Activated CD8-positive, alpha-beta T cell treated with anti-CD3 and anti-CD28 coated beads, Interleukin-2, amount 10 ng/mL, durations not matched to agents 7 days and 5 days (primary cell): ENCODE results near the gene CALML3. TPM values are rescaled to one million over a fixed set of nuclear protein-coding genes. Genes with fewer than 3 reads are reported as not detected.

ENCODE experiments used
- ATAC-seq: fragments of 150-1000 bp; cut with Tn5 transposase; one replicate; pipeline ENCODE4 v1.10.0; 2021; ENCODE audit warnings: moderate library complexity
- CTCF ChIA-PET: fragments of 350-600 bp; sonication (Branson Sonifier 250); formaldehyde crosslinking; loops from one replicate; lab custom pipeline; 2021; ENCODE audit warnings: antibody characterized with exemption; lab: Charles Lee
- POLR2A ChIA-PET: fragments of 350-600 bp; sonication (Branson Sonifier 250); formaldehyde crosslinking; loops from one replicate; lab custom pipeline; 2021; ENCODE audit warnings: antibody characterized with exemption; lab: Charles Lee
- DNase-seq: peaks from one replicate; pipeline ENCODE4 v3.0.0-alpha.2; 2020
- H3K27ac Mint-ChIP-seq: one replicate; pipeline ENCODE4 v1.8.0; 2021; ENCODE audit warnings: mild to moderate bottlenecking, mixed read lengths
- H3K27me3 Mint-ChIP-seq: one replicate; pipeline ENCODE4 v1.8.0; 2021; ENCODE audit warnings: low read depth, mixed read lengths
- H3K36me3 Mint-ChIP-seq: one replicate; pipeline ENCODE4 v1.8.0; 2021; ENCODE audit warnings: low read depth, mixed read lengths
- H3K4me1 Mint-ChIP-seq: one replicate; pipeline ENCODE4 v1.8.0; 2021; ENCODE audit warnings: low read depth, mixed read lengths
- H3K4me3 Mint-ChIP-seq: one replicate; pipeline ENCODE4 v1.8.0; 2021; ENCODE audit warnings: mild to moderate bottlenecking, mixed read lengths
- H3K9me3 Mint-ChIP-seq: one replicate; pipeline ENCODE4 v1.8.0; 2022; ENCODE audit warnings: mixed read lengths; ENCODE audit not compliant: insufficient read depth
- total RNA-seq, 2 experiments: library from RNA; stranded (reverse); gene quantifications; one replicate each; pipeline ENCODE4 v1.2.3, GENCODE V29; 2021

The CALML3 gene
- total RNA-seq, 2 experiments from 2014 or later = not detected

DNA sequence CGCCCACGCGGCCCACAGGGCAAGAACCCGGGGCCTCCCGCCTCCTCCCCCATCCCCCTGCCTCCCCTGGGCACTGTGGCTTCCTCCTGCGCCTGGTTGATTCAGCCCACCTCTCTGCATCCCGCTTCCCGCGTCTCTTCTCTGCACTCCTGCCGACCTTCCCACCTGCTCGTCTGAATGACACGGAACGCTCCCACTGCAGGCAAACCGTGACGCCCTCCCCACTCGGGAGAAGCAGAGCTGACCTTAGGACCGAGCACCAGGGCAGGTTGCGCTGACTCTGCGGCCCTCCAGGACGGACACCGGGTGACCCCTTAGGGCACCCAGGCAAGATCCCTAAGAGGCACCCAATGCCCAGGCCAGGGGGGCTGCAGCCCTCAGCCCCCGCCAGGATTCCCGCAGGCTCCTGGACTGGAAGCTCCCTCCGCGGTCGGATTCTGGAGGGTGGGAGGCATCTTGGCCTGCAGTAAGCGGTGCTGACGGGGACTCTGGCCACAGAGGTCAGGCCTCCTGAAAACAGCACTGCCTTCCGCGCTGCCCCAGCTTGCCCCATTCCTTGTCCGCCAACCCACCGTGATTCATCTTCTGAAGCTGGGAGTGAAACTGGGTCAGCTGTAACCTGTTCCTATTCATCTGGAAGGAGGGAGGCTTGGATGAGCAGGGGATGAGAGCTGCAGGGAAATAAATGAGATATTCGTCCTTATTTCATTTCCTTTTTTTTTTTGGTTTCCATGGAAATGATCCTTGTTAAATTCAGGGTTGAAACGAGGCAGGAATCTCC, 990 bp downstream of the CALML3 start:
- no peak for DNase-seq
- ChIA-PET POLR2A (no interaction called here), CTCF (no interaction called here)
- Mint-ChIP-seq H3K36me3 (no peaks in the 10 kb centered on the region), H3K4me3 (no peak overlapping the region), H3K27me3 (peaks cover under 1% of the 10 kb centered on the region), H3K27ac (no peak overlapping the region), H3K9me3 (no peaks in the 10 kb centered on the region), H3K4me1 (no peaks in the 10 kb centered on the region)
- no peak for ATAC-seq

DNA sequence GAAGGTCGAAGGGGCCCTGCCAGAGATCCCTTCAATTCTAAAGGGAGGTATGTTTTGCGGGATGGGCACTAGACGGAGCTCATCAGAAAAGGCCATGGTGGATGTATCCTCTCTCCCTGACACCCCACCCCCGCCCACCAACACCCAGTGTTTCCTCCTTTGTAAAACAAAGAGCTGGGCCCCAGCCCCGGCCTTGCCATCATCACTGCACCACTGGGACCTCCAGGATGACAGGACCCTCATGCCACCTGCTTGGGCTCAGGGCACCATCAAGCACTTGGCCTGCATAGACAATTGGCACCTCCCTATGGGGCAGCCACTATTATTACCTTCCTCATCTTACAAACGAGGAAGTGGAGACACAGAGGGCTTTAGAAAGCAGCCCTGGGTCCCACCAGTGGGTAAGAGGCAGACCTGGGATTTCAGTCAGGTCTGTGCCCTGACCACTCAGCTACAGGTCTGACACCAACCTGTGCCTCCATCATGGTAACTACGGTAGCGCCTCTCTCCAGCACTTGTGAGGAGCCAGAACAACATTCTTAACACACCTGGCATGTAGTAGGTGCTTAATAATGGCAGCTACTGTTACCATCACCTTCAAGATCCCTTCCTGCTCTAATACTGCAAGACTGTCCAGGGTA, 2.0 kb downstream of the CALML3 start:
- no peaks in the 10 kb centered on the region for H3K9me3 Mint-ChIP-seq
- ATAC-seq (no peak), DNase-seq (no peak)
- no peak overlapping the region for H3K27ac Mint-ChIP-seq
- ChIA-PET CTCF (no interaction called here), POLR2A (no interaction called here)
- H3K36me3 Mint-ChIP-seq = no peaks in the 10 kb centered on the region
- H3K4me3 Mint-ChIP-seq = no peak overlapping the region
- no peaks in the 10 kb centered on the region for H3K27me3 Mint-ChIP-seq
- H3K4me1 Mint-ChIP-seq = no peaks in the 10 kb centered on the region

DNA sequence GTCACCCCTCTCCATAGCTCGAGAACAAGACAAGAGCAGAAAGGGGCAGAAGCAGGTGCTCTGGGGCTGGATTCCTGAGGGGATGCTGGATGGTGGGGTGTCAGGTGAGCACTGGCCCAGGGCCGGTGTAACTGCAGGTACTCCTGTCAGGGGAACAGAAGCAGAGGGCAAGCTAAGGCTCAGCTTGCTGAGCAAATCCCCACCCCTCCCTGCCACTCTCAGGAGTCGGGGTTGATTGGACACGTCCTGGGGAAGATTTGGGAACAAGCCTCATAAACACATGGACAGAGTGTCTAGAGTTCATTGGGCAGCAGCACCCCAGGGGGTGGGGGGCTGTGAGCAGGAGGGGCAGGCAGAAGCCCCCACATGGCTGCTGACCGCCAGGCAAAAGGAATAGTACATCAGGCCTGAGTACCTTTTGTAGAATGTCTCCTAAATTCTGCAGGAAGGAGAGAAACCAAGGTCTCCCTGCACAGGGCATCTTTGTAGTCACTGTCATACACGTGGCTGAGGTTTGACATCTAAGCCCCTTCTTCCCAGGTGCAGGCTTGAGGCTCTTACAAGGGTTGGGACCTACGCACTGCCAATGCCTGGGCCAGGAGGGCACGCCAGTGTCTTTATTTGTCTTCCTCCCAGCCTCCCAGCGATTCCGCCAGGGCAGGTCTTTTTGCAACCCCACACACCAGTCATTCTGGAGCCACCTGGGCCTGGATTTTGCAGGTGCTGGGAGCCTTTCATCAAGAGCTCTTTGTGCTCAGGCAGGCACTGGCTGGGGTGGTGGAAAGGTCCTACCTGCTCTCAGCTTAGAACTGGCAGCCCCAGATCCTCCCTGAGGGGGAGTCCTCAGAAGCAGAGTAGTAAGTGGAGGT, 2.8 kb downstream of the CALML3 start:
- H3K27ac Mint-ChIP-seq = no peak overlapping the region
- no peaks in the 10 kb centered on the region for H3K27me3 Mint-ChIP-seq
- ATAC-seq = no peak
- no peak overlapping the region for H3K4me3 Mint-ChIP-seq
- ChIA-PET CTCF (no interaction called here), POLR2A (no interaction called here)
- no peaks in the 10 kb centered on the region for H3K9me3 Mint-ChIP-seq
- H3K36me3 Mint-ChIP-seq = no peaks in the 10 kb centered on the region
- H3K4me1 Mint-ChIP-seq = no peaks in the 10 kb centered on the region
- no peak for DNase-seq

DNA sequence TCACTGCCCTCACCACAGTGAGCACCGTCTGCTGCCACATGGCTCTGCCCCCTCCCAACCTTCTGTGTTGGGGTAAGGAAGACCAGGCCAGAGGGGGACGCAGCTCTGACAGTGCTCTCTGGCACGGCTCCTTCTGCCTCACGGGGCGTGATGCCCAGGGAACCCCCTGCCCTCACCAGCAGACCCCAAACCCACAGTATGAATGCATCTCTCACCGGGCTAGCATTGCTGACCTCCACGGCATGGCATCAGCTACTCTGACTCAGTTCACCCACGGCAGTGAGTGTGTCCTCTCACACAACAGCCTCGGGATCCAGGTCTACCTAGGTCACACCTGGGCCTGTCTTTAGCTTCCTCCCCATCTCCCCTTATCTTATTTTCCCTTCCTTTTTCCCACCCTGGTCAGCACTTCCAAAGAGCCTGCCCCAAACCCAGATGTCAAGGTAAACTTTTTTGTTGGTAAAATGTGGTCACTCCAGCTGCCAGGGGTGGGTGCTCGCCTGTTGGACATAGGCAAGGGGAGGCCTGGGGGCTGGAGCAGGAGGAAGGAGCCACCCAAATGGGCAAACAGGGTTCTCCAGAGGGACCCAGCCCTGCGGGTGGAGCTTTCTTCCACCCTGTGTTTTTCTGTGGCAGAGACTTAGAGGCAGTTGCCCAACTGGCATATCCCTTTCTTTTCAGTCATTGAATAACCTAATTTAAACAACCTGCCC, 4.4 kb downstream of the CALML3 start:
- no peak for ATAC-seq
- H3K4me1 Mint-ChIP-seq = no peaks in the 10 kb centered on the region
- H3K4me3 Mint-ChIP-seq = no peak overlapping the region
- H3K27ac Mint-ChIP-seq = no peak overlapping the region
- no peaks in the 10 kb centered on the region for H3K27me3 Mint-ChIP-seq
- no peaks in the 10 kb centered on the region for H3K36me3 Mint-ChIP-seq
- ChIA-PET POLR2A (no interaction called here), CTCF (interaction anchor here (0.5 kb wide), 1 partner anchor 623 kb away, joined by 3 read pairs; no protein-coding TSS in a partner anchor)
- DNase-seq = no peak
- no peaks in the 10 kb centered on the region for H3K9me3 Mint-ChIP-seq

DNA sequence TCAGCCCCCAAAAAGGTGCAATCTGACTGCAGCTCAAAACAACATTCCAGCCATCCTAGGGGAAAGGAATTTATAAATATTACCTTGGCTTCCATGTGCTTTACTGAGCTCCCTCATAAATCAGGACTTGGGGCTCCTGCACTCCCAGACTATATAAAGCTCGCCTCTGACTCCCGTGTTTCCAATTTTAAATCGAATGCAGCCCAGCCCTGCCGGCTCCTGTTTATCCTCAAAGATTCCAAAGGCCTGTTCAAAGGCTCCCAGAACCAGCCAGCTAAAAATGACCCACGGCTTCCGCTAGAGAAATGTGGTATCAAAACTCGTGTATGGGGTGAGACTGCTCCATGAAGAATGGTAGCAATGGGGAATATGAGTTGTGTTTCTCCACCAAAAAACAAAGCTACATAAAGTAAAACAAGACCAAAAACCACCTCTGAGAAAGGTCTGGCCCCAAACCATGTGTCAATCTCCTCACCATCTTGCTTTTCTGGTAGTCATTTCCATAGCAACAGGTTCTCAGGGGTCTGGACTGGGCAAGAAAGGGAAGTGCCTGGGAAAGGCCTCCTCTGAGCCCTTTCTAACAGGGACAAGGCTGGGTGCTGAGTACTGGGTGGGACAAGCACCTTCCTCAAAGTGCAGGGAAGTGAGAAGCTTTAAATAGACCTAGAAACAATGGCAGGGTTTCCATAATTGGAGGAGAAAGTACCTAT, 5.1 kb downstream of the CALML3 start:
- no peaks in the 10 kb centered on the region for H3K9me3 Mint-ChIP-seq
- ChIA-PET POLR2A (no interaction called here), CTCF (interaction anchor here (0.5 to 0.9 kb wide), 3 partner anchors 11 to 623 kb away, joined by 3 read pairs; no protein-coding TSS in a partner anchor)
- no peak overlapping the region for H3K27ac Mint-ChIP-seq
- H3K36me3 Mint-ChIP-seq = no peaks in the 10 kb centered on the region
- no peak for DNase-seq
- no peak for ATAC-seq
- no peak overlapping the region for H3K4me3 Mint-ChIP-seq
- no peaks in the 10 kb centered on the region for H3K4me1 Mint-ChIP-seq
- H3K27me3 Mint-ChIP-seq = no peaks in the 10 kb centered on the region

DNA sequence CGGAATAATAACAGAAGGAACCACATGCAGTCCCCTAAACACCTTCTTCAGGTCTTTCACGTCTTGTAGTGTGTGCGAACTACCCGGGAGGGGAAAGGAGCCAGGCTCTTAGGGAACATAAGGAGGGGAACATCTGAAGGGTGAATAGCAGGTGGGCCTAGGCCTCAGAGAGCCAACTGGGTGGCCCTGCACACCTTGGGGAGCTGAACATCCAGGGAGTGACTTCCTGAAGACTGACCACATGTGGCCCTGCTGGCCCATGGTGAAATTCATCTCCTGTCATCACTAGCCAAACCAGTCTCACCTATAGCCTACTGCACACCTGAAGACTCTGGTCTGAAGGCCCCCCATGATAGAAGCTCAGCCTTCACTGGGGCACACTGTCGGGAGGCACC, 5.6 kb downstream of the CALML3 start:
- Mint-ChIP-seq H3K36me3 (no peaks in the 10 kb centered on the region), H3K9me3 (no peaks in the 10 kb centered on the region), H3K4me1 (no peaks in the 10 kb centered on the region), H3K27me3 (no peaks in the 10 kb centered on the region), H3K27ac (no peak overlapping the region), H3K4me3 (no peak overlapping the region)
- ChIA-PET POLR2A (no interaction called here), CTCF (interaction anchor here (0.9 to 1.1 kb wide), 3 partner anchors 11 to 93 kb away, joined by 3 read pairs; no protein-coding TSS in a partner anchor)
- ATAC-seq = no peak
- no peak for DNase-seq

DNA sequence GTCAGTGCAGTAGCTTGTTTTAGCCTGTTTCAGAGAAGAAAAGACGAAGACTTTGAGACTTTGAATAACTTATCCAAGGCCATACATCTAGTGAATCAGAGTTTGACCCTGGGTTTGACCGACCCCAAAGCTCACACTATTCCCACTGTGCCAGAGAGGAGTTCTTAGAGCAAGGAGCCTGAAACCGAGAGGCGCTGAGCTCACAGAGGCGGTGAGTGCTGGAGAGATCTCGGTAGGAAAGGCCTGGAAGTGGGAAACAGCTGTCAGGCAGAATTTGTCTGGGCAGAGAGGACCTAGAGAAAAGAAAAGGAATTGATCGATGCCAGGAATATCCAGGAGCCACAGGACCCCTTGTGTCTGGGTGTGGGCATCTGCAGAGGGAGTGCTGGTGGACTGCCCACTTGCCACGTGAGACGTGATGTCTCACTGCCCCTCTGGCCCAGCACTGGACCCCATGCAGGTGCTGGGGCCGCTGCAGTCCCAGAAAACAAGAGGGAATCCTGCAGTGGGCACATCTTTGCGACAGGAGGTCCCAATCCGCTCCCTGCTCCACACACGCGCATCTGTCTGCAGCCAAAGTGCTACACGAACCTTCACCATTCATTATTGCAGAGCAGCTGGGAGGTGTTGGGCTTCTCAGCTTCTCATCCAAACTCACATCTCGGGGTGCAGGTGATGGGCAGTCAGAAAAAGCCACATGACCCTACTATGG, 6.2 kb downstream of the CALML3 start:
- ChIA-PET POLR2A (no interaction called here), CTCF (interaction anchor here (0.9 to 1.1 kb wide), 3 partner anchors 12 to 92 kb away, joined by 3 read pairs; no protein-coding TSS in a partner anchor)
- Mint-ChIP-seq H3K4me3 (no peak overlapping the region), H3K36me3 (no peaks in the 10 kb centered on the region), H3K27me3 (no peaks in the 10 kb centered on the region), H3K27ac (no peak overlapping the region), H3K4me1 (no peaks in the 10 kb centered on the region), H3K9me3 (no peaks in the 10 kb centered on the region)
- ATAC-seq (no peak), DNase-seq (no peak)

DNA sequence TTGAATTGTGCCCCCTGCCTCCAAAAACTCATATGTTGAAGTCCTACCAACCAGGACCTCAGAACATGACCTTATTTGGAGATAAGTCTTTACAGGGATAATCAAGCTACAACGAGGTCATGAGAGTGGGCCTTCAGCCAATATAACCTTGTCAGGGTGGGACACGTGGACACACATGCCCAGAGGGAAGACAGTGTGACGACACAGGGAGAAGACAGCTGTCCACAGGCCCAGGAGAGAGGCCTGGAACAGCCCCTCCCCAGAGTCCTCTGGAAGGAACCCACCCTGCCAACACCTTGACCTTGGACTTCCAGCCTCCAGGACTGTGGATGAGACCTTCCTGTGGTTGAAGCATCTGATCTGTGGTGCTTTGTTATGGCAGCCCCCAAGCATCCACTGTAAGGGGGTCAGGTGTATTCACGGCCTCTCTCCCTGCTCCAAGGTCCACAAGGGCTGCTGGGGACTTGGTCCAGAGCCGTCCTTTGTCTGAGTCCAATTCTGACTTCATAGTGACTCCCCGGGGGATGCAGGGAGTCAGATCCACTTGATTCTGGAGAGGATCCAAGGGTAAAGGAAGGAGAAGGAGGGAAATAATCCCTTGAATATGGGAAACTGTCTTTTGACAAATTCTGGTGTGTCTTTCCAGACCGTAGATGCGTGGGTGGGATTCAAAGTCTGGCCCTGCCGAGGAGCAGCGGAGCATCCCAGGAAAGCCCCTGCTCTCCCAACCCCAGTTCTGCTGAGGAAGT, 7.0 kb downstream of the CALML3 start:
- no peak overlapping the region for H3K27ac Mint-ChIP-seq
- no peak for DNase-seq
- CTCF ChIA-PET = no interaction called here

DNA sequence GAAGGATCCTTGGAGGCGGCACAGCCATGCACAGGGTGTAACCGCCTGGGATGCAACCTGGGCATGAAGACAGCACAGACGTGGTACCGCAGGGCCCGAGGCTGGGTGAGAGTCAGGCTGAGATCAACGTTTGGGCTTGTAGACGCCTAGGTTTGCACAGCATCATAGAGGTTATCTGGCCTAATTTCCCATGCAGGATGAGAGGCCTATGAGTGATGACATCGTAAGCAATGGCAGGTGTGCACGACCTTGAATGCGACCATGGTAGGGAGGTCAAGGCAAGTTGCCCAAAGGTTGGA, 7.5 kb downstream of the CALML3 start:
- ChIA-PET POLR2A (no interaction called here), CTCF (no interaction called here)
- Mint-ChIP-seq H3K36me3 (no peaks in the 10 kb centered on the region), H3K27me3 (no peaks in the 10 kb centered on the region), H3K27ac (no peak overlapping the region), H3K9me3 (no peaks in the 10 kb centered on the region), H3K4me3 (no peak overlapping the region), H3K4me1 (no peaks in the 10 kb centered on the region)
- ATAC-seq = no peak
- DNase-seq = no peak

More for the DNA sequence above, 7.0 kb downstream of the CALML3 start:
- no peak overlapping the region for H3K4me3 Mint-ChIP-seq
- ATAC-seq = no peak
- no peaks in the 10 kb centered on the region for H3K4me1 Mint-ChIP-seq
- POLR2A ChIA-PET = no interaction called here
- no peaks in the 10 kb centered on the region for H3K27me3 Mint-ChIP-seq
- no peaks in the 10 kb centered on the region for H3K9me3 Mint-ChIP-seq
- H3K36me3 Mint-ChIP-seq = no peaks in the 10 kb centered on the region

DNA sequence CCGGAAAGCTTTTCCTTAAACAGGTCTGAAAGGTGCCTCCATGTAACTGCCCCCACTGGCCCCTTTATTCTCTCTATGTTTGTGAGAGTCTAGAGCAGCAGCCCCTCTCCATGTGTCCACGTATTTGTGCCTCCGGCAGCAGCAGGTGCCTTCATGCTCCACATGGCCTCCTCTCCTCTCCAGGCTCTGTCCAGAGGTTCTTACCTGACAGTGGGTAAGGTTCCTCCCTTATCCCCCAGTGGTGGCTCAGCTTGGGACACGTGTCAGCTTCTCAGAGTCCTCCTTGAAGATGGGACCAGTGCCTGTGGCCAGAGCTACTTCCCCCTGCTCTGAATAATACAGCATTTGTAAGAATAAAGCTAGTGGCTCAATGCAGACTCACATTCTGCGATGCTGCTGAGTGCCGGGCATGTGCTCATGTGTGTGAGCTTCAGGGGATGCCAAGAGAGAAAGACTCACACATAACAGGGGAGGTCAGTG, 7.9 kb downstream of the CALML3 start:
- CTCF ChIA-PET = no interaction called here
- ATAC-seq (no peak), DNase-seq (no peak)
- no peaks in the 10 kb centered on the region for H3K9me3 Mint-ChIP-seq
- H3K4me1 Mint-ChIP-seq = no peaks in the 10 kb centered on the region
- H3K27ac Mint-ChIP-seq = no peak overlapping the region
- H3K36me3 Mint-ChIP-seq = no peaks in the 10 kb centered on the region
- no peaks in the 10 kb centered on the region for H3K27me3 Mint-ChIP-seq
- POLR2A ChIA-PET = no interaction called here
- H3K4me3 Mint-ChIP-seq = no peak overlapping the region
